GM21723 (cell line): ENCODE data around the gene A3GALT2.

Experiments used
- ATAC-seq: cut with Tn5 transposase; IDR thresholded peaks from one replicate; pipeline ENCODE4 v1.9.1; 2021; ENCODE audit warnings: mild to moderate bottlenecking, moderate library complexity; ENCODE audit not compliant: unreplicated experiment

A3GALT2 gene

GRCh38 chr1:33274446-33274845, 46.5 kb downstream of the A3GALT2 start:
- no peak for ATAC-seq

GRCh38 chr1:33273961-33274371, 46.9 kb downstream of the A3GALT2 start:
- ATAC-seq = no peak

- no peak for ATAC-seq
These were observed 47.5 kb downstream of the A3GALT2 start for GRCh38 chr1:33273406-33273805.

- ATAC-seq = no peak
These were observed 48.0 kb downstream of the A3GALT2 start for GRCh38 chr1:33272930-33273329.

DNA sequence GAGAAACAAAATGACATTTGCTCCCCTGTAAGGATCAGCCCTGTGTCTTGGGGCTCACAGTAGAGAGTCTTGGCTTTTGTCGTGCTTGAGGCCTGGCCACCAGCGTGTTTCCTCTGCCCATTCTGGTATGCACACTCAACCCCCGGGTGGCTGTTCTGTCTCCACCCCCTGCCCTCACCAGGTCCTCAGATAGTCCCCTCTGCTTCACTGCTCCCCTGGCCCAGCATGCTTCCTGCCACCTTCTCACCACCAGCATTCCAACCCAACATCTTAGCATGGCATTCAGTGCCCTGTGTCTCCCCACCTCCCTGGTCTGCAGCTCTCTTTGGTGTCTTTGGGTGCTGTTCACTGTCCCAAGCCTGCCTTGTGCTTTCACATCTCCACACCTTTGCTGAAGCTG, 48.4 kb downstream of the A3GALT2 start:
- ATAC-seq = no peak

GRCh38 chr1:33271666-33272505, 49.0 kb downstream of the A3GALT2 start:
- no peak for ATAC-seq

DNA sequence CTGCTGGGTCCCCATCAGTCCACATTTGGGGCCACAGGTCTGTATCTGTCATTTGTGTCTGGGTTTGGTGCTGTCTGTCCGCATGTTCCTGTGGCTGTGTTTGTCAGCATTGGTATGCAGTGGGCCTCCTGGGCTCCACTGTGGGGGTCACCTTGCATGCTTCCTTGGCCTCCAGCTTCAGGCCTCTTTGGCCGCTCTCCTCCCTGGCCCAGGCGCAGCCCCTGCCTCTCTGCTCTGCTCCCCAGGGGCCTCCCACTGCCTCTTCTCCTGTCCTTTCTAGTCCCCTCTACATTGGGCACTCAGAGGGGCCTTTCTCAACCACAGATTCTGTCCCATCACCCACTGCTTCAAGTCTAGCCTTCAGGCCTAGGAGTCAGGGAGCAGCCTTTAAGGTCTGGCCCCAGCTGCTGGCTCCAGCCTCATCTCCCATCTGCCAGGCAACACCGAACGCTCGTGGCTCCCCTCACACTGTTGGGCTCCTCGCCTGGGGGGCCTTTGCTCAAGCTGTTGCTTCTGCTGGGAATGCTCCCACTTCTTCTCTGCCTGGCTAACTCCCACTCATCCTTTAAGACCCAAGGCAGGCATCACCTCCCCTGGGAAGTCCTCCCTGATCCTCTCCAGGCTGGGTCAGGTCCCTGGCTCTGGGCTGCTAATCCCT, 50.0 kb downstream of the A3GALT2 start:
- no peak for ATAC-seq

DNA sequence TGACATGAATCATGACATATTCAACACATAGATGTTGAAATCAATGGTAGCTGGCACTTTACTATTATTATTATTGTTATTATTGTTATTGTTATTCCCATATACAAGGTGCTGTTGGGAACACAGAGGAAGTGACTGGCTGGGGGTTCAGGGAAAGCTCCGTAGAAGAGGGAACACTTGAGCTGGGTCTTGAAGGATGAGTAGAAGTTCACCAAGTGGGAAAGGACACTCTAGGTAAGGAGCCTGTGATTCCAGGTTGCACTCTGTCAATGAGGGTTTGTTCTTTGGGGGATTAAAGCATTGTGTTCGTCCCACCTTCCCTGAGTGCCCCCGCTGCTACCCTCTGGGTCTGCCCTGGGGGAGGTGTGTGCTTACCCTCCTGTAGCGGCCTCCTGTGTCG, 50.5 kb downstream of the A3GALT2 start:
- no peak for ATAC-seq

GRCh38 chr1:33269621-33270020, 51.3 kb downstream of the A3GALT2 start:
- no peak for ATAC-seq

DNA sequence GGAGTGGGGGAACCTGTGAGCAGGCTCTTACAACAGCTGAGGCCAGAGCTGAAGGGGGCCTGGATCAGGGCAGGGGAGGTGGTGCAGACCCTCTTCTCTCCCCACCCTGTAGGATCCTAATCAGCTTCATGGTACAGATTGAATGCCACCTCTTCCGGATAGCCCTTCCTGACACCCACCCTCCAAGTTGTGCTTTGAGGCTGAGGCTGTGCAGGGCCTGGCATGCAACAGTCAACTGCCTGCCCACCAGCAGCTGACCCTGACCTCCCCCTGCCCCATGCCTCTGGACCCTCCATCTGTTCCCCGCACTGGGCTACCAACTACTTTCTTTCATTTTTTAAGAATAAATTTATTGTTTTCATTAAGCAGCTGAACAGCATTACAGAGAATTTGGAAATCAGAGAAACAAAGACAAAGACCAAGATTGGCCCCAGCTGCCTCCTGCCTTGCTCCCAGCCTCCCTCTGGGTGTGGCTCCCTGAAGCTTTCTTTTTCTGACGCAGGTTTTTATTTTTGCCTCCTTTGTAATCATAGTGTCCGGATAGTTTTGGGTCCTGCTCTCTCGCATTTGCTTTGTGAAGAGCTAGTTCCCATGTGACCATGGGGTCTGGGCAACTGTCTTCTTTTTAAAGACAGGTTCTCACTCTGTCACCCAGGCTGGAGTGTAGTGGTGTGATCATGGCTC, 51.8 kb downstream of the A3GALT2 start:
- no peak for ATAC-seq

DNA sequence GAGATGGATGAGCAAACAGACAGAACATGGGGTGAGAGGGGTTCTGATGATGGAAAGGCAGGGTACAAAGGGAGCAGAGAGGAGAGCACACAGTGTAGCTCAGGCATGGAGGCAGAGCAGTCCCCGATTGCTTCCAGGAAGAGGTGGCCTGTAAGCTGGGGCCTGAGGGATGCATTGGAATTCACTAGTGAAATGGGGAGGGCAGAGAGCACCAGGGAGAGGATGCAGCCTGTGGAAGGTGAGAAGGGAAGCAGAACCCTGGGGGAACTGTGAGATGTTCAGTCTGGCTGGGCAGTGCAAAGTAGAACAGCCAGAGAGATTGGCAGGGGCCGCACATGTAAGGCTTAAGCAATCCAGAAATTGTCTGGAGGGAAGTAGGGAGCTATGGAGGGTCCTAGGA, 52.4 kb downstream of the A3GALT2 start:
- no peak for ATAC-seq

GRCh38 chr1:33267468-33268205, 53.3 kb downstream of the A3GALT2 start:
- no peak for ATAC-seq

DNA sequence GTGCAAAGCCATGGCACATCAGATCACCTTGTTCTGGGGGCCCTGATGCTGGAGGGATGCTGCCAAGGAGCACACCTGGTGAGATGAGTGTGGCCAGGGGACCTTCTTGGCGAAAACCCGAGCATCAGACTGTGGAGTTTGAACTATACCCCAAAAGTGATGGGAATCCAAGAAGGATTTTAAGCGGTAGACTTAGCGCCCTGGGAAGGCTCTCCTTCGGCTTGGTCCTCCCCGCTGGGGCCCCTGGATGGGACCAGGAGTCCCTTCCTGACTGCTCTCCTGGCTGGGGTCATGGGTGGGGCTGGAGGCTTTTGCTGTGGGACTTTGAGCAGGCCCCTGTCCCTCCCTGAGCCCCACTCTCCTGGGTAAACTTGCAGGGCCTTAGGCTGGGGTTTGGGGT, 54.1 kb downstream of the A3GALT2 start:
- ATAC-seq = no peak

DNA sequence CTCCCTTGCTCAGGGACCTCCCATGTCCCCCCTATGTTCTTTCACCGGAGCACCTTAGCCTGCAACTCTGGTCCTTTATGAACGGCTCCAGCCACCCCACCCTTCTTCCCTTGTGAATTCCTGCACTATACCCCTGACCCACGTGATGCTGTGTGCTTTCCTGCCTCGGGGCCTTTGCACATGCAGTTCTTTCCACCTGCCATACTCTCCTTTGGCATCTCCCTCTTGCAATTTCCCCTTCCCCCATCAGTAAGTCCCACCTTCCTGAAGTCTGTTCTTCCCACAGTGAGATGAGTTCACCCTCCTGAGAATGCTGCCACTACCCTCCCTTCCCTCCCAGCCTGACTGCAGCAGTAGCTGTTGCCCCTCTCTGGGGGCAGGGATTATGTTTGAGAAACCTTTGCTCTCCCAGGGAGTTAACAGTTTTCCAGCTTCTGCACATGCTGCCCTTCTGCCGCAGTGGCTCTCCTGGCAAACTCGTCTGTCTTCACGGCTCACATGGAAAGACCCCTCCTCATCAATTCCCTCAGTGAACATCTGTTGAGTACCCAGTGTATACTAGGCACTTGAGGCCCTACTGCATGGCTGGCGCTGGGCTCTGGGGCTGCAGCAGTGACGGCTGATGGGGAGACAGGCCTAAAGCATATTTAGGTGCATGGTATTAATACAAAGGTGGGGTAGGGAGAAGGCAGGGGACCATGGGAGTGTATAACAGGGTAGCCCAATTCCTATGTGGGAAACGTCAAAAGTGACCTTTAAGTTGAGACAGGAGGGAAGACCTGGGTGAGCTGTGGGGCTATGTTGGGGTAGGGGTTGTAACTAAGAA, 54.9 kb downstream of the A3GALT2 start:
- no peak for ATAC-seq

GRCh38 chr1:33263890-33264504, 56.9 kb downstream of the A3GALT2 start:
- no peak for ATAC-seq

DNA sequence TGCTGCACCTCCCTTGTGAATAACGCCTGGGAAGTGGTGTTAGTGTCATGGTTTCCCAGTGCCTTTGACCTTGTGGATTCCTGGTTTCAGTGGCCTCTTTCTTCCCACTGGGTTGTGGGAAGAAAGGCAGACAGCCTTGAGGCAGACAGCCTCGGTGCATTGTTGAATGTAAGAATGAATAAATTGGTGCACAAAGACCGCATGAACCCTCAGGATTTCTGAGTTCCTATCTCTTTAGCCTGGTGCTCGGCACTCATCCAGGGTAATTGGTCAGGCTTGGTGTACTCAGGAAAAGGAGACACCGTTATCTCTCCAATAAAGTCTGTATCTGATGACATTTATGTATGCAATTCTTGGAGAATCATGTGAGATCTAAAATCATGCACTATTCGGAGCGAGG, 59.6 kb downstream of the A3GALT2 start:
- no peak for ATAC-seq

- ATAC-seq = no peak
These were observed 60.5 kb downstream of the A3GALT2 start for GRCh38 chr1:33260439-33260838.

DNA sequence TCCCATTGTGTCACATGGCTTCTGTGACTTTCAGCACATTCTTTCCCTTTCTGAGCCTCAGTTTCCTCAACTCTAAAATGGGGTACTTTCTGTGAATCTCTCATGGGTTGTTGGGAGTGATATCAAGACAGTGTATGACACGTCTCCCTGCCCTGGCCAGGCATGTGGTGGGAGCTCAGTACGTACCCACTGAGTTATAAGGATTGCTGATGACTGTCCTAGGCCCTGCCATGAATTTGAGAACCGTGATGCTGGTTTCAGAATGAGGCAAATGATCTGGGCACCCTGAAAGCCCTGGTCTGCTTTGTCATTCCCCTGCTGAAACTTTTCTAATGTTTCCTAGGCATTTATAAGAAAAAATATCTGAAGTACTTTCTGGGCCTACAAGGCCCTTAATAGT, 61.0 kb downstream of the A3GALT2 start:
- ATAC-seq = no peak

DNA sequence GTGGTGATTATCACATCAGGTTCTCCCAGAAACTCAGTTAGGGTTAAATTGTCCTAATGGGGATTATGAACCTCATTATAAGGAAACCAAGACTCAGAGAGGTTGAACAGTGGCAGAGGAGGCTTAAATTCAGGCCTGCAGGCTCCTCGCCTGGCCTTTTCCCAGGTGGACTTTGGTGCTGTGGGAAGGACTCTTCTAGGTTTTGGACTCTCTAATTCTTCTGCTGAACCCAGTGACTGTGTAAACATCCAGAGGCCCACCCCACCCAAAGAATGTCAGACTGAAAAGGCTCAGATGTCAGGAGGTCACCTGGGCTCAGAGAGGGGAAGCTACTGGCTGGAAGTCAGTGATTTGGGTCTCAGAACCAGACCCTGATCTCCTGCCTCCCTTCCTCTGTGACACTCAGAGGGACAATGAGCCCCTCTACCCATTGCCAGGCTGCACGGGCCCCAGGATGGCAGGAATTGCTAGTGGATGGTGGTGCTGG, 62.1 kb downstream of the A3GALT2 start:
- no peak for ATAC-seq
